HCT116 (cell line): Measurements from ENCODE around the gene DAPK2. TPM values are rescaled to one million over a fixed set of nuclear protein-coding genes. Genes with fewer than 3 reads are reported as not detected.

Experiments
- ATAC-seq: fragments of 200-7000 bp; cut with Tn5 transposase; 2 replicates; pipeline ENCODE4 v1.9.1; 2020; ENCODE audit warnings: mild to moderate bottlenecking, moderate library complexity
- BruUV-seq: library from RNA; stranded (reverse); fragments of 400-500 nt; replicated peaks from 2 replicates; lab custom pipeline; 2021; lab: Mats Ljungman, UMichigan
- CTCF ChIA-PET: fragments of 300-600 bp; sonication (Branson Sonifier 250); formaldehyde crosslinking; loops from one replicate; lab custom pipeline; 2021; ENCODE audit warnings: antibody characterized with exemption; lab: Charles Lee
- POLR2A ChIA-PET: fragments of 300-600, 350-600 bp; sonication (Branson Sonifier 250); formaldehyde crosslinking; loops from one replicate; lab custom pipeline; 2021; ENCODE audit warnings: antibody characterized with exemption; lab: Charles Lee
- RAD21 ChIA-PET, 2 experiments: fragments of 300-600 bp; sonication (Branson Sonifier 250); formaldehyde crosslinking; loops; one replicate each; lab custom pipeline; 2023; ENCODE audit warnings: low total read pairs in 2 of 2; ENCODE audit not compliant: uncharacterized antibody in 2 of 2, unreplicated experiment in 2 of 2, low non-redundant PET in 1 of 2; lab: Charles Lee
- DNase-seq: peaks from one replicate; pipeline ENCODE4 v3.0.0-alpha.2; 2010; ENCODE audit warnings: low read depth, low spot score
- H2AFZ ChIP-seq: fragments of 200-600 bp; shearing (Covaris generic), sonication (generic); 2 replicates; pipeline ENCODE4 v1.6.1; 2017; ENCODE audit warnings: low read depth, mixed run types, mixed read lengths, antibody characterized with exemption, low read length; ENCODE audit not compliant: poor library complexity, severe bottlenecking
- H3K27ac ChIP-seq: 2 replicates; pipeline ENCODE4 v1.5.1; 2012; ENCODE audit warnings: low read depth, low read length
- H3K27me3 ChIP-seq: fragments of 200-600 bp; sonication (generic); 2 replicates; pipeline ENCODE4 v1.6.1; 2016; ENCODE audit warnings: mixed run types, low read length, mixed read lengths; ENCODE audit not compliant: insufficient read depth
- H3K36me3 ChIP-seq, 2 experiments: fragments of 200-500 bp in 1 of 2; fragments of 200-600 bp in 1 of 2; sonication (Bioruptor generic) in 1 of 2; sonication (generic) in 1 of 2; 2 replicates each; pipeline versions ENCODE4 v1.5.1 to v1.6.1; 2014 to 2016; ENCODE audit warnings: low read length in 2 of 2, inconsistent platforms in 1 of 2, mixed read lengths in 1 of 2, mixed run types in 1 of 2; ENCODE audit not compliant: insufficient read depth in 2 of 2, control insufficient read depth in 1 of 2
- H3K4me1 ChIP-seq, 2 experiments: fragments of 200-600 bp in 1 of 2; sonication (generic) in 1 of 2; 2 replicates each; pipeline versions ENCODE4 v1.5.1 to v1.6.1; 2012 to 2017; ENCODE audit warnings: low read length in 2 of 2, inconsistent platforms in 1 of 2, mild to moderate bottlenecking in 1 of 2, mixed read lengths in 1 of 2, mixed run types in 1 of 2, moderate library complexity in 1 of 2; ENCODE audit not compliant: insufficient read depth in 2 of 2, control insufficient read depth in 1 of 2
- H3K4me2 ChIP-seq: fragments of 200-600 bp; sonication (generic); 2 replicates; pipeline ENCODE4 v1.6.1; 2017; ENCODE audit warnings: mixed run types, low read length, mixed read lengths
- H3K4me3 ChIP-seq, 2 experiments: fragments of 200-600 bp in 1 of 2; sonication (generic) in 1 of 2; replicated peaks in 1 of 2; 2 replicates each; pipeline ENCODE4 v1.5.1; 2011 to 2016; ENCODE audit warnings: low read length in 2 of 2, control low read depth in 1 of 2, low read depth in 1 of 2, mild to moderate bottlenecking in 1 of 2, mixed read lengths in 1 of 2, mixed run types in 1 of 2
- H3K79me2 ChIP-seq: fragments of 200-600 bp; sonication (generic); 2 replicates; pipeline ENCODE4 v1.6.1; 2017; ENCODE audit warnings: mild to moderate bottlenecking, mixed run types, low read length, moderate library complexity, mixed read lengths; ENCODE audit not compliant: insufficient read depth
- H3K9ac ChIP-seq: fragments of 200-600 bp; sonication (generic); 2 replicates; pipeline ENCODE4 v1.6.1; 2016; ENCODE audit warnings: low read length, mixed read lengths
- H3K9me2 ChIP-seq: fragments of 200-600 bp; sonication (generic), shearing (Covaris generic); 2 replicates; pipeline ENCODE4 v1.6.1; 2017; ENCODE audit warnings: mixed run types, mild to moderate bottlenecking, moderate library complexity; ENCODE audit not compliant: insufficient read depth
- H3K9me3 ChIP-seq, 2 experiments: fragments of 200-500 bp in 1 of 2; fragments of 200-600 bp in 1 of 2; sonication (Bioruptor generic) in 1 of 2; sonication (generic) in 1 of 2; 2 replicates each; pipeline ENCODE4 v1.6.1; 2014 to 2017; ENCODE audit warnings: low read length in 2 of 2, mixed read lengths in 2 of 2, inconsistent platforms in 1 of 2, low read depth in 1 of 2, mild to moderate bottlenecking in 1 of 2, mixed run types in 1 of 2, moderate library complexity in 1 of 2; ENCODE audit not compliant: control insufficient read depth in 1 of 2, insufficient read depth in 1 of 2
- H4K20me1 ChIP-seq: fragments of 200-600 bp; sonication (generic), shearing (Covaris generic); 2 replicates; pipeline ENCODE4 v1.6.1; 2017; ENCODE audit warnings: mixed run types, mild to moderate bottlenecking, moderate library complexity; ENCODE audit not compliant: insufficient read depth
- CBX3 ChIP-seq: IDR thresholded peaks from 2 replicates; pipeline ENCODE4 v1.6.1; 2012; ENCODE audit warnings: low read depth
- ELF1 ChIP-seq: IDR thresholded peaks from 2 replicates; pipeline ENCODE4 v1.6.1; 2012; ENCODE audit warnings: low read depth, borderline replicate concordance
- POLR2A ChIP-seq: IDR thresholded peaks from 2 replicates; pipeline ENCODE4 v1.7.0; 2011; ENCODE audit warnings: borderline replicate concordance; ENCODE audit not compliant: insufficient read depth, insufficient read length; ENCODE audit errors: extremely low read depth
- TCF7L2 ChIP-seq: IDR thresholded peaks from 2 replicates; pipeline ENCODE4 v1.7.0; 2011; ENCODE audit warnings: borderline replicate concordance, inconsistent platforms; ENCODE audit not compliant: insufficient read depth, insufficient read length; ENCODE audit errors: extremely low read depth
- YY1 ChIP-seq: IDR thresholded peaks from 2 replicates; pipeline ENCODE4 v1.6.1; 2011; ENCODE audit warnings: low read length, low read depth, moderate library complexity, mild to moderate bottlenecking; ENCODE audit not compliant: insufficient replicate concordance; ENCODE audit errors: extremely low read depth
- intact Hi-C: fragments of 100-400 bp; cut with micrococcal nuclease; formaldehyde crosslinking; loops from 2 replicates; pipeline ENCODE4 v1.10.0; 2022
- total RNA-seq: library from RNA; stranded (reverse); gene quantifications from one replicate; pipeline ENCODE4 v1.2.1, GENCODE V29; 2021; ENCODE audit not compliant: unreplicated experiment

The DAPK2 gene
- total RNA-seq, 1 experiment from 2014 or later = 4.8 TPM

GRCh38 chr15:63895194-63895593, 151.1 kb downstream of the DAPK2 start:
- CTCF ChIA-PET = no interaction called here
- no peaks in the 10 kb centered on the region for H3K27me3 ChIP-seq
- H3K9ac ChIP-seq = no peak overlapping the region
- no peaks in the 10 kb centered on the region for H3K9me2 ChIP-seq
- intact Hi-C loops = no loop called here
- no peaks in the 10 kb centered on the region for H4K20me1 ChIP-seq
- no peaks in the 10 kb centered on the region for H3K9me3 ChIP-seq
- TF ChIP-seq POLR2A (no peak), TCF7L2 (no peak), CBX3 (no peak)
- TF ChIP-seq, all 23 proteins: peak for 0
- Histone ChIP-seq H3K4me2 (no peak overlapping the region), H2AFZ (no peak overlapping the region), H3K4me3 (no peak overlapping the region), H3K4me1 (peaks cover 13 to 32% of the 10 kb centered on the region in 2 experiments; a peak in 3 of 4 replicates), H3K36me3 (no peaks in the 10 kb centered on the region), H3K27ac (no peak overlapping the region), H3K79me2 (no peaks in the 10 kb centered on the region)
- no TSS peak for BruUV-seq
- RAD21 ChIA-PET = no interaction called here
- DNase-seq (no peak), ATAC-seq (no peak)
- POLR2A ChIA-PET = no interaction called here

GRCh38 chr15:63894662-63894949, 151.7 kb downstream of the DAPK2 start:
- TF ChIP-seq ELF1 = no peak
- TF ChIP-seq YY1 = no peak
- H3K4me3 ChIP-seq = no peak overlapping the region
- H3K36me3 ChIP-seq = no peaks in the 10 kb centered on the region
- H2AFZ ChIP-seq = no peak overlapping the region
- no peak overlapping the region for H3K27ac ChIP-seq
- no peaks in the 10 kb centered on the region for H3K9me3 ChIP-seq
- ChIA-PET RAD21 (no interaction called here), POLR2A (no interaction called here), CTCF (no interaction called here)
- no peaks in the 10 kb centered on the region for H3K9me2 ChIP-seq
- no peak overlapping the region for H3K9ac ChIP-seq
- intact Hi-C loops = no loop called here
- no TSS peak for BruUV-seq
- DNase-seq (no peak), ATAC-seq (no peak)
- H3K4me1 ChIP-seq = peaks cover 13 to 32% of the 10 kb centered on the region in 2 experiments; a peak in 3 of 4 replicates
- no peaks in the 10 kb centered on the region for H3K27me3 ChIP-seq
- no peaks in the 10 kb centered on the region for H3K79me2 ChIP-seq
- H3K4me2 ChIP-seq = peak overlapping the region; percentile 32; the same call in 1 of the 2 replicates
- H4K20me1 ChIP-seq = no peaks in the 10 kb centered on the region
